HG02763 (cell line): ENCODE results near the gene PLEKHO2.
A peak's percentile ranks its signal among the peaks of the same experiment; 100 is the strongest.
"Not testable (repeated sequence)": the region's sequence is repeated elsewhere in the genome, so short reads cannot be mapped to it uniquely, and the experiment has no call there.

ENCODE experiments used
- ATAC-seq: cut with Tn5 transposase; IDR thresholded peaks from one replicate; pipeline ENCODE4 v1.9.1; 2021; ENCODE audit warnings: mild to moderate bottlenecking, moderate library complexity; ENCODE audit not compliant: unreplicated experiment

PLEKHO2 gene, protein sequence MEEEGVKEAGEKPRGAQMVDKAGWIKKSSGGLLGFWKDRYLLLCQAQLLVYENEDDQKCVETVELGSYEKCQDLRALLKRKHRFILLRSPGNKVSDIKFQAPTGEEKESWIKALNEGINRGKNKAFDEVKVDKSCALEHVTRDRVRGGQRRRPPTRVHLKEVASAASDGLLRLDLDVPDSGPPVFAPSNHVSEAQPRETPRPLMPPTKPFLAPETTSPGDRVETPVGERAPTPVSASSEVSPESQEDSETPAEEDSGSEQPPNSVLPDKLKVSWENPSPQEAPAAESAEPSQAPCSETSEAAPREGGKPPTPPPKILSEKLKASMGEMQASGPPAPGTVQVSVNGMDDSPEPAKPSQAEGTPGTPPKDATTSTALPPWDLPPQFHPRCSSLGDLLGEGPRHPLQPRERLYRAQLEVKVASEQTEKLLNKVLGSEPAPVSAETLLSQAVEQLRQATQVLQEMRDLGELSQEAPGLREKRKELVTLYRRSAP

GRCh38 chr15:64841344-64842095, at the start of gene PLEKHO2:
TSS of gene PLEKHO2 (plus strand) at chr15:64841915. CDS start at chr15:64842017, 102 bp downstream.
- ATAC-seq = peak; percentile 68

GRCh38 chr15:64792282-64792681, 49.4 kb upstream of the PLEKHO2 start:
- no peak for ATAC-seq

GRCh38 chr15:64795299-64795698, 46.4 kb upstream of the PLEKHO2 start:
- not testable (repeated sequence) for ATAC-seq

DNA sequence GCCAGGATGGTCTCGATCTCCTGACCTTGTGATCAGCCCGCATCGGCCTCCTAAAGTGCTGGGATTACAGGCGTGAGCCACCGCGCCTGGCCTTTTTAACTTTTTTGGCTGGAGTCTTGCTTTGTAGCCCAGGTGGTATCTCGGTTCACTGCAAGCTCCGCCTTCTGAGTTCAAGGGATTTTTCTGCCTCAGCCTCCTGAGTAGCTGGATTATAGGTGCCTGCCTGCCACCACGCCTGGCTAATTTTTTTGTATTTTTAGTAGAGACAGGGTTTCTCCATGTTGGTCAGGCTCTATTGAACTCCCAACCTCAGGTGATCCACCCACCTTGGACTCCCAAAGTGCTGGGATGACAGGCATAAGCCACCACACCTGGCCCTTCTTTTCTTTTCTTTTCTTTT, 45.8 kb upstream of the PLEKHO2 start:
- ATAC-seq = not testable (repeated sequence)

- ATAC-seq = not testable (repeated sequence)
These were observed 42.8 kb upstream of the PLEKHO2 start for GRCh38 chr15:64798905-64799304.

DNA sequence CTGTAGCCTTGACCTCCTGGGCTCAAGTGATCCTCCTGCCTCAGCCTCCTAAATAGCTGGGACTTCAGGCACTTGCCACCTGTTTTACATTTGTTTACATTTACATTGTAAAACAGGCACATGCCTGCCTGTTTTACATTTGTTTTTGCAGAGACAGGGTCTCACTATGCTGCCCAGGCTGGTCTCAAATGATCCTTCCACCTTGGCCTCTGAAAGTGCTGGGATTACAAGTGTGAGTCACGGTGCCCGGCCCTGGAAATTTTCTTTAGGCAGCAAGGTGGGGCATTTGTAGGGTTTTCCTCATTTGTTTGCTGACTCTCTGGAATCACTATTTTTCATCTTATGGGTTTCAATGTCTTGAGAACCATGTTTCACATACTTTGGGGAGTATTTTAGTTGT, 41.2 kb upstream of the PLEKHO2 start:
- no peak for ATAC-seq

DNA sequence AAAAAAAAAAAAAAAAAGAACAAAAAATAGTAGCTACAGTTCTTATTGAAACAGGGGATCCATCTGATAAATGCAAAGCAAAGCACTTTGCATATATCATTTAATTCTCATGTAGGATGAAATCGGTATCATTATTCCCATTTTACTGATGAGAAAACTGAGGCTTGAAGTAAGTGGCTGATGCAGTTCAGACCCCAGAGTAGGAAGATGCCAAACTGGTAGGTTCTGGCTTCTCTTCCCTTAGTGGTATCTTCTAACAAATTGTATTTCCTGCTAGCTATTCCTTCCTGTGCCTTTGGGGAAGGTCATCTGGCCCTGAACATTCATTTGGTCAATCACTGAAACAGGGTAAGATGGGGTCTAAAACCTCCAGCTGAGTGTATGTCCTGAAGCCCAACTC, 38.2 kb upstream of the PLEKHO2 start:
- ATAC-seq = no peak

GRCh38 chr15:64804619-64805018, 37.1 kb upstream of the PLEKHO2 start:
- ATAC-seq = no peak

DNA sequence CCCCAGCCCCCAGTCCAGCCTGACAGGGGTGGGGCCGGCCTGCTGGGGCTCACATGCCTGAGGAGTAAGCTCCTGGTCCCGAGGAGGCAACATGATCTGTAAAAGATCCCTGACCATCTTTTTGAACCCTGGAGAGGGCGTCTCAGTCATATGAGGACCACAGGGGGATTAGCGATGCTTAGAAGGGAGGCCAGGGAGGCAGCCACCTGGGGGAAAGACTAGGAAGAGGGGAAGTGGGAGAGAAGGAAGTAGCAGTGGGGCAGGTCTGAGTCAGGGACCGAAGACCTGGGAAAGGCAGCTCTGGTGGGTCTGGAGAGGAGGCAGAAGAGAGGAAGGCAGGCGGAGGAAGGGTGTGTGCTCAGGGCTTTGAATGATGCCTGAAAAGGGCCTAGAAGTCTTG, 35.2 kb upstream of the PLEKHO2 start:
- no peak for ATAC-seq

GRCh38 chr15:64807051-64807749, 34.5 kb upstream of the PLEKHO2 start:
- no peak for ATAC-seq

DNA sequence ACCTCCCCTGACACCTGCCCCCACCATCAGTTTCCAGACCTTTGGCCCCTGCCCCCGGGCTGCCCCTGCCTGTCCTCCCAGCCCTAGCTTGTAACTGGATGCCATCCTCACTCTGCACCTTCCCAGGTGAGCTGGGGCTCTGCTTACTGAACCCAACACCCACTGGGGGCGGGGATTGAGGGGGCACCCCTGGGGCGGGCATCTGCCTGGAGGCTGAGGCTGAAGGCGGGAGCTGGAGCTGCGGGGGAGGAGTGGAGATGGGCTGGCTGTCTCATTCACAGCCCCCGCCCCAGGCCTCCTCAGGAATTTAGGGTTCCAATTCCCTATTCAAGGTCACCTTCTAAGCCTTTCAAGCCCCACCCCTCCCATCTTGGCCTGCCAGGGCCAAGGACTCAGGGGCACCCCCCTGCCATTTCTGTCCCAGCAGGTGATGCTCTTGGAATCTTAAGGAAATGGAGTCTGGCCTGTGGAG, 33.9 kb upstream of the PLEKHO2 start:
- no peak for ATAC-seq

GRCh38 chr15:64808785-64809453, 32.8 kb upstream of the PLEKHO2 start:
- ATAC-seq = no peak

- no peak for ATAC-seq
These were observed 31.8 kb upstream of the PLEKHO2 start for GRCh38 chr15:64809649-64810496.

- no peak for ATAC-seq
These were observed 31.0 kb upstream of the PLEKHO2 start for GRCh38 chr15:64810497-64811326.

DNA sequence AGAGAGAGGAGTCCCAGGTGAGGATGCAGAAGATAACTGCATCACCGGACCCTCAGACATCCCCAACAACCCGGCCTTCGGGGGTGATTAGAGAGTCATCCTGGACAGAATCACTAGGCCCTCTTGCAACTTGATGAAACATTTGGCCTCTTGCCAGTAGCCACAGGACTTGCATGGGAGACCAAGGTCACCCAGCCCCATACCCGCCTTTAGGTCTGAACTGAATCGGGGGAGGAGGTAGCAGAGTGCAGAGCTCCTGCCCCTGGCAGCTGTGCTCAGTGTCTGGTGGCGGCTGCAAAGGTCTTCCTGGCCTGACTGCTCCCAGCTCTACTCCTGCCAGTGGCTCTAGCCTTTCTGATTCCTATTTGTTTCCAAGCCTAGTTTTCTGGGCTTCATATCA, 28.6 kb upstream of the PLEKHO2 start:
- peak; percentile 33 for ATAC-seq

- ATAC-seq = not testable (repeated sequence)
These were observed 27.4 kb upstream of the PLEKHO2 start for GRCh38 chr15:64814283-64814682.

GRCh38 chr15:64814965-64815364, 26.8 kb upstream of the PLEKHO2 start:
- ATAC-seq = not testable (repeated sequence)

DNA sequence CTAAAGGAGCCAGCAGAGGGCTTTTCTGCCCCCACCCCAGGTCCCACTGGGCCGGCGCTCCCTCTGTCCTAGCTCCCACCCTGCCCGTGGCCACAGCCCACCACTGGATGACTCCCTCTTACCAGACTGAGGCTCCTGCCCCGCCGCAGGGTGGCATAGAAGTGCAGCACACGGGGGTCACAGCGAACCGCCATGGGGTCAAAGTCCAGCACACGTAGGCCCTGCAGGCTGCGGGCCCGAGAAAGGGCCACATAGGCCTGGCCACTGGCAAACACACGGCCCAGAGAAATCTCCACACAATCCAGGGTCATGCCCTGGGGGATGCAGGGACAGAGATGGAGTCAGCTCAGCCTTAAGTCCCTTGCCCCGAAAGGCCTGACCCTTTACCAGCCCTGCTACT, 25.3 kb upstream of the PLEKHO2 start:
- no peak for ATAC-seq

GRCh38 chr15:64824929-64825430, 16.7 kb upstream of the PLEKHO2 start:
- no peak for ATAC-seq
